ENCODE measurements around the gene GNAQ.

Gene GNAQ

GRCh38 chr9:77680581-77680980 lies 351.0 kb downstream of the GNAQ start:
- no peak for DNase-seq (ENCODE audit: low read depth)

- no peak for DNase-seq (ENCODE audit: low read depth)
Observed at GRCh38 chr9:77679661-77680368, 351.8 kb downstream of the GNAQ start.

GRCh38 chr9:77679088-77679487 lies 352.5 kb downstream of the GNAQ start:
- no peak for DNase-seq (ENCODE audit: low read depth)

GRCh38 chr9:77677957-77678535 lies 353.6 kb downstream of the GNAQ start:
- no peak for DNase-seq (ENCODE audit: low read depth)

GRCh38 chr9:77677397-77677796 lies 354.2 kb downstream of the GNAQ start:
- DNase-seq (ENCODE audit: low read depth), result no peak

- DNase-seq (ENCODE audit: low read depth), result no peak
Observed at GRCh38 chr9:77673941-77674791, 357.4 kb downstream of the GNAQ start.

- no peak for DNase-seq (ENCODE audit: low read depth)
Observed at GRCh38 chr9:77672183-77672582, 359.4 kb downstream of the GNAQ start.

- no peak for DNase-seq (ENCODE audit: low read depth)
Observed at GRCh38 chr9:77667151-77667550, 364.5 kb downstream of the GNAQ start.
